Loucy (cell line): ENCODE results near the gene IDH2.

Experiments used
- H2AFZ ChIP-seq: fragments of 200-600 bp; sonication (generic); 2 replicates; pipeline ENCODE4 v1.6.0; 2016; ENCODE audit warnings: antibody characterized with exemption, mild to moderate bottlenecking, low read length, moderate library complexity
- H3F3A ChIP-seq: fragments of 200-600 bp; 2 replicates; pipeline ENCODE4 v1.6.0; 2016; ENCODE audit warnings: antibody characterized with exemption, low read depth, mild to moderate bottlenecking
- H3K27me3 ChIP-seq: fragments of 200-600 bp; sonication (generic); 2 replicates; pipeline ENCODE4 v1.6.1; 2014; ENCODE audit warnings: low read length, mild to moderate bottlenecking; ENCODE audit not compliant: insufficient read depth, poor library complexity, severe bottlenecking
- H3K36me3 ChIP-seq: fragments of 200-600 bp; sonication (generic); 2 replicates; pipeline ENCODE4 v1.6.1; 2016; ENCODE audit warnings: low read length; ENCODE audit not compliant: insufficient read depth
- H3K4me1 ChIP-seq: fragments of 200-600 bp; sonication (generic); 2 replicates; pipeline ENCODE4 v1.5.1; 2014; ENCODE audit warnings: low read length, mild to moderate bottlenecking; ENCODE audit not compliant: insufficient read depth, poor library complexity, severe bottlenecking
- H3K4me2 ChIP-seq: fragments of 200-600 bp; sonication (generic); 2 replicates; pipeline ENCODE4 v1.6.0; 2014; ENCODE audit warnings: antibody characterized with exemption, low read length, low read depth, mild to moderate bottlenecking; ENCODE audit not compliant: poor library complexity, severe bottlenecking
- H3K4me3 ChIP-seq: fragments of 200-600 bp; sonication (generic); 2 replicates; pipeline ENCODE4 v1.5.1; 2014; ENCODE audit warnings: low read length, mild to moderate bottlenecking, mixed read lengths; ENCODE audit not compliant: poor library complexity, severe bottlenecking
- H3K79me2 ChIP-seq: fragments of 200-600 bp; sonication (generic); 2 replicates; pipeline ENCODE4 v1.6.1; 2014; ENCODE audit warnings: low read length; ENCODE audit not compliant: insufficient read depth
- H3K9ac ChIP-seq: fragments of 200-600 bp; sonication (generic); 2 replicates; pipeline ENCODE4 v1.6.0; 2014; ENCODE audit warnings: mild to moderate bottlenecking, low read depth, low read length, moderate library complexity; ENCODE audit not compliant: poor library complexity, severe bottlenecking
- H3K9me2 ChIP-seq: fragments of 200-600 bp; sonication (generic); replicated peaks from 2 replicates; pipeline ENCODE4 v1.6.1; 2016; ENCODE audit warnings: low read depth, low read length, mixed read lengths
- H3K9me3 ChIP-seq: fragments of 200-600 bp; sonication (generic); 2 replicates; pipeline ENCODE4 v1.6.1; 2014; ENCODE audit warnings: mild to moderate bottlenecking, antibody characterized with exemption, low read length, low read depth; ENCODE audit not compliant: insufficient read depth
- H4K20me1 ChIP-seq: fragments of 200-600 bp; sonication (generic); 2 replicates; pipeline ENCODE4 v1.6.0; 2014; ENCODE audit warnings: antibody characterized with exemption, low read length, mild to moderate bottlenecking; ENCODE audit not compliant: insufficient read depth, poor library complexity, severe bottlenecking
- CTCF ChIP-seq: fragments of 200-600 bp; sonication (generic); conservative IDR thresholded peaks from 2 replicates; pipeline ENCODE4 v1.5.1; 2014; ENCODE audit warnings: mild to moderate bottlenecking, antibody characterized with exemption, low read length
- EZH2phosphoT487 ChIP-seq: fragments of 200-600 bp; IDR thresholded peaks from 2 replicates; pipeline ENCODE4 v1.6.1; 2018; ENCODE audit warnings: antibody characterized with exemption, mild to moderate bottlenecking, moderate library complexity, borderline replicate concordance

The IDH2 gene

GRCh38 chr15:90091156-90091931, 10.9 kb downstream of the IDH2 start:
- Histone ChIP-seq H3K4me3 (no peak overlapping the region), H3K36me3 (peaks cover 45% of the 10 kb centered on the region; the same call in 1 of the 2 replicates), H3K27me3 (no peaks in the 10 kb centered on the region), H3K9ac (no peak overlapping the region), H3K9me2 (no peaks in the 10 kb centered on the region), H3K4me2 (no peak overlapping the region), H3K79me2 (peaks cover 36% of the 10 kb centered on the region), H3F3A (no peaks in the 10 kb centered on the region), H3K4me1 (peaks cover 9% of the 10 kb centered on the region), H2AFZ (no peak overlapping the region), H4K20me1 (peaks cover 4% of the 10 kb centered on the region), H3K9me3 (no peaks in the 10 kb centered on the region)
- TF ChIP-seq CTCF (no peak), EZH2phosphoT487 (no peak)

- H3K79me2 ChIP-seq, result peaks cover 30% of the 10 kb centered on the region; the same call in 1 of the 2 replicates
- TF ChIP-seq EZH2phosphoT487 (no peak), CTCF (no peak)
- peaks cover 4% of the 10 kb centered on the region for H3K4me1 ChIP-seq
- H3K9me3 ChIP-seq, result no peaks in the 10 kb centered on the region
- H3K4me2 ChIP-seq, result no peak overlapping the region
- no peak overlapping the region for H3K4me3 ChIP-seq
- peaks cover 4% of the 10 kb centered on the region for H4K20me1 ChIP-seq
- H3K36me3 ChIP-seq, result peaks cover 45% of the 10 kb centered on the region; the same call in 1 of the 2 replicates
- no peak overlapping the region for H2AFZ ChIP-seq
- no peaks in the 10 kb centered on the region for H3K9me2 ChIP-seq
- no peak overlapping the region for H3K9ac ChIP-seq
- H3F3A ChIP-seq, result no peaks in the 10 kb centered on the region
- no peaks in the 10 kb centered on the region for H3K27me3 ChIP-seq
These were observed 11.9 kb downstream of the IDH2 start for GRCh38 chr15:90090226-90090848.

GRCh38 chr15:90087454-90088154, 14.7 kb downstream of the IDH2 start:
- Histone ChIP-seq H4K20me1 (no peaks in the 10 kb centered on the region), H3K9me2 (no peaks in the 10 kb centered on the region), H3K79me2 (peaks cover 7% of the 10 kb centered on the region; the same call in 1 of the 2 replicates), H3K27me3 (no peaks in the 10 kb centered on the region), H3K4me2 (no peak overlapping the region), H3F3A (no peaks in the 10 kb centered on the region), H3K9ac (no peak overlapping the region), H3K4me3 (no peak overlapping the region), H3K36me3 (peaks cover 66% of the 10 kb centered on the region; the same call in 1 of the 2 replicates), H3K9me3 (no peaks in the 10 kb centered on the region), H2AFZ (no peak overlapping the region), H3K4me1 (no peaks in the 10 kb centered on the region)
- TF ChIP-seq EZH2phosphoT487 (no peak), CTCF (no peak)
